Activated T-cell treated with anti-CD3 and anti-CD28 coated beads for 24 hours (primary cell): ENCODE results near the gene TPRG1L.

Source experiments
- DNase-seq: peaks from one replicate; pipeline ENCODE4 v3.0.0-alpha.2; 2020; ENCODE audit warnings: low read depth

Gene TPRG1L

GRCh38 chr1:3628445-3628844 lies 3.6 kb downstream of the TPRG1L start:
- DNase-seq: no peak

- DNase-seq: no peak
Measured at GRCh38 chr1:3629561-3630160, 4.8 kb downstream of the TPRG1L start.

GRCh38 chr1:3630161-3630611 lies 5.4 kb downstream of the TPRG1L start:
- DNase-seq: no peak

GRCh38 chr1:3630914-3631313 lies 6.1 kb downstream of the TPRG1L start:
- no peak for DNase-seq

GRCh38 chr1:3631320-3632260 lies 6.8 kb downstream of the TPRG1L start:
- DNase-seq: no peak

GRCh38 chr1:3632298-3632697 lies 7.5 kb downstream of the TPRG1L start:
- DNase-seq: no peak

GRCh38 chr1:3632716-3633343 lies 8.0 kb downstream of the TPRG1L start:
- DNase-seq: no peak

- no peak for DNase-seq
Measured at GRCh38 chr1:3633344-3634058, 8.7 kb downstream of the TPRG1L start.

GRCh38 chr1:3634059-3634800 lies 9.4 kb downstream of the TPRG1L start:
- DNase-seq: no peak

GRCh38 chr1:3636080-3636479 lies 11.3 kb downstream of the TPRG1L start:
- no peak for DNase-seq

GRCh38 chr1:3636531-3636930 lies 11.7 kb downstream of the TPRG1L start:
- no peak for DNase-seq

- no peak for DNase-seq
Measured at GRCh38 chr1:3638027-3638426, 13.2 kb downstream of the TPRG1L start.

GRCh38 chr1:3638676-3639075 lies 13.9 kb downstream of the TPRG1L start:
- DNase-seq: no peak

- no peak for DNase-seq
Measured at GRCh38 chr1:3639397-3639911, 14.6 kb downstream of the TPRG1L start.

- DNase-seq: no peak
Measured at GRCh38 chr1:3640121-3640837, 15.5 kb downstream of the TPRG1L start.

GRCh38 chr1:3641046-3641760 lies 16.4 kb downstream of the TPRG1L start:
- no peak for DNase-seq

GRCh38 chr1:3641816-3642215 lies 17.0 kb downstream of the TPRG1L start:
- DNase-seq: no peak

- DNase-seq: no peak
Measured at GRCh38 chr1:3642919-3643675, 18.3 kb downstream of the TPRG1L start.

- no peak for DNase-seq
Measured at GRCh38 chr1:3644273-3644672, 19.5 kb downstream of the TPRG1L start.
